Trophoblast cell (in vitro differentiated cells and primary cell): ENCODE measurements around the gene KRT78.

Experiments
- DNase-seq, 2 donors: peaks; one replicate each; pipeline ENCODE4 v3.0.0-alpha.2; 2016
- H2AFZ ChIP-seq: 2 replicates; pipeline ENCODE4 v1.6.1; 2013; ENCODE audit warnings: low read length, moderate library complexity, mild to moderate bottlenecking; ENCODE audit not compliant: insufficient read depth, poor library complexity
- H2AK5ac ChIP-seq: 2 replicates; pipeline ENCODE4 v1.6.1; 2013; ENCODE audit warnings: mild to moderate bottlenecking, low read length
- H2BK120ac ChIP-seq: 2 replicates; pipeline ENCODE4 v1.6.1; 2013; ENCODE audit warnings: low read length, mild to moderate bottlenecking, moderate library complexity; ENCODE audit not compliant: insufficient read depth, poor library complexity
- H2BK12ac ChIP-seq: 2 replicates; pipeline ENCODE4 v1.6.1; 2013; ENCODE audit warnings: mild to moderate bottlenecking, low read length, moderate library complexity
- H2BK5ac ChIP-seq: 2 replicates; pipeline ENCODE4 v1.6.1; 2013; ENCODE audit warnings: low read length, low read depth, moderate library complexity, mild to moderate bottlenecking; ENCODE audit not compliant: poor library complexity
- H3K14ac ChIP-seq: 2 replicates; pipeline ENCODE4 v1.6.1; 2013; ENCODE audit warnings: mild to moderate bottlenecking, low read length
- H3K18ac ChIP-seq: 2 replicates; pipeline ENCODE4 v1.6.1; 2013; ENCODE audit warnings: mild to moderate bottlenecking, low read length
- H3K23ac ChIP-seq: 2 replicates; pipeline ENCODE4 v1.6.1; 2013; ENCODE audit warnings: low read length
- H3K27ac ChIP-seq: 2 replicates; pipeline ENCODE4 v1.5.1; 2013; ENCODE audit warnings: low read depth, mild to moderate bottlenecking, inconsistent platforms, low read length, moderate library complexity
- H3K27me3 ChIP-seq: 2 replicates; pipeline ENCODE4 v1.6.1; 2013; ENCODE audit warnings: inconsistent platforms, mild to moderate bottlenecking, low read length, moderate library complexity; ENCODE audit not compliant: insufficient read depth
- H3K36me3 ChIP-seq, 2 experiments: 1 replicate in 1 of 2; 2 replicates in 1 of 2; pipeline ENCODE4 v1.6.1; 2013; ENCODE audit warnings: low read length in 2 of 2, mild to moderate bottlenecking in 2 of 2, moderate library complexity in 1 of 2; ENCODE audit not compliant: insufficient read depth in 2 of 2, control insufficient read depth in 1 of 2
- H3K4ac ChIP-seq: 2 replicates; pipeline ENCODE4 v1.6.1; 2013; ENCODE audit warnings: low read depth, mild to moderate bottlenecking, low read length, moderate library complexity
- H3K4me1 ChIP-seq, 2 experiments: 1 replicate in 1 of 2; 2 replicates in 1 of 2; pipeline ENCODE4 v1.6.1; 2013; ENCODE audit warnings: low read length in 2 of 2, mild to moderate bottlenecking in 2 of 2, moderate library complexity in 1 of 2; ENCODE audit not compliant: insufficient read depth in 2 of 2, control insufficient read depth in 1 of 2
- H3K4me2 ChIP-seq: 2 replicates; pipeline ENCODE4 v1.6.1; 2013; ENCODE audit warnings: inconsistent platforms, mild to moderate bottlenecking, low read length, moderate library complexity
- H3K4me3 ChIP-seq: 2 replicates; pipeline ENCODE4 v1.5.1; 2013; ENCODE audit warnings: mild to moderate bottlenecking, low read depth, low read length, inconsistent platforms
- H3K79me1 ChIP-seq: one replicate; pipeline ENCODE4 v1.6.1; 2013; ENCODE audit warnings: low read length
- H3K79me2 ChIP-seq: 2 replicates; pipeline ENCODE4 v1.6.1; 2013; ENCODE audit warnings: low read length, mild to moderate bottlenecking; ENCODE audit not compliant: control insufficient read depth, insufficient read depth, poor library complexity
- H3K9ac ChIP-seq: 2 replicates; pipeline ENCODE4 v1.6.1; 2013; ENCODE audit warnings: mild to moderate bottlenecking, low read length
- H3K9me3 ChIP-seq: 2 replicates; pipeline ENCODE4 v1.6.1; 2013; ENCODE audit warnings: low read depth, mild to moderate bottlenecking, control low read depth, inconsistent platforms, low read length; ENCODE audit not compliant: insufficient read depth
- H4K12ac ChIP-seq: 2 replicates; pipeline ENCODE4 v1.6.1; 2013; ENCODE audit warnings: low read depth, mild to moderate bottlenecking, low read length, moderate library complexity
- H4K8ac ChIP-seq: 2 replicates; pipeline ENCODE4 v1.6.1; 2013; ENCODE audit warnings: low read depth, mild to moderate bottlenecking, low read length, moderate library complexity
- H4K91ac ChIP-seq: one replicate; pipeline ENCODE4 v1.6.1; 2013; ENCODE audit warnings: low read depth, mild to moderate bottlenecking, low read length, moderate library complexity
- WGBS: extraction: QIAGEN DNeasy Blood & Tissue Kit; methylation state at CpG from one replicate; pipeline ENCODE4 v1.1.7; 2013; ENCODE audit warnings: missing lambda C conversion rate; ENCODE audit not compliant: insufficient read length, insufficient coverage; ENCODE audit errors: extremely low coverage; 5-methylcytosine and 5-hydroxymethylcytosine counted together

Gene KRT78

GRCh38 chr12:52798671-52799504 is 49.9 kb downstream of the KRT78 start:
- no peak overlapping the region for H3K4me2 ChIP-seq
- H2AFZ ChIP-seq, result no peak overlapping the region
- no peak overlapping the region for H3K14ac ChIP-seq
- no peak overlapping the region for H3K18ac ChIP-seq
- H3K27ac ChIP-seq, result no peak overlapping the region
- H2BK120ac ChIP-seq, result no peak overlapping the region
- no peak overlapping the region for H2AK5ac ChIP-seq
- H3K27me3 ChIP-seq, result no peaks in the 10 kb centered on the region
- no peak overlapping the region for H3K9ac ChIP-seq
- no peak overlapping the region for H3K23ac ChIP-seq
- no peak overlapping the region for H4K91ac ChIP-seq
- peak; percentile 71 to 84 for DNase-seq
- H3K36me3 ChIP-seq, result no peaks in the 10 kb centered on the region
- no peak overlapping the region for H2BK12ac ChIP-seq
- no peak overlapping the region for H2BK5ac ChIP-seq
- H3K9me3 ChIP-seq, result peaks cover under 1% of the 10 kb centered on the region
- no peaks in the 10 kb centered on the region for H3K4me1 ChIP-seq
- H4K8ac ChIP-seq, result no peak overlapping the region
- no peaks in the 10 kb centered on the region for H3K79me1 ChIP-seq
- no peak overlapping the region for H3K4ac ChIP-seq
- no peaks in the 10 kb centered on the region for H3K79me2 ChIP-seq
- H3K4me3 ChIP-seq, result no peak overlapping the region
- no CpG with 5 or more reads among the region's 7 CpGs for WGBS
- no peak overlapping the region for H4K12ac ChIP-seq

DNA sequence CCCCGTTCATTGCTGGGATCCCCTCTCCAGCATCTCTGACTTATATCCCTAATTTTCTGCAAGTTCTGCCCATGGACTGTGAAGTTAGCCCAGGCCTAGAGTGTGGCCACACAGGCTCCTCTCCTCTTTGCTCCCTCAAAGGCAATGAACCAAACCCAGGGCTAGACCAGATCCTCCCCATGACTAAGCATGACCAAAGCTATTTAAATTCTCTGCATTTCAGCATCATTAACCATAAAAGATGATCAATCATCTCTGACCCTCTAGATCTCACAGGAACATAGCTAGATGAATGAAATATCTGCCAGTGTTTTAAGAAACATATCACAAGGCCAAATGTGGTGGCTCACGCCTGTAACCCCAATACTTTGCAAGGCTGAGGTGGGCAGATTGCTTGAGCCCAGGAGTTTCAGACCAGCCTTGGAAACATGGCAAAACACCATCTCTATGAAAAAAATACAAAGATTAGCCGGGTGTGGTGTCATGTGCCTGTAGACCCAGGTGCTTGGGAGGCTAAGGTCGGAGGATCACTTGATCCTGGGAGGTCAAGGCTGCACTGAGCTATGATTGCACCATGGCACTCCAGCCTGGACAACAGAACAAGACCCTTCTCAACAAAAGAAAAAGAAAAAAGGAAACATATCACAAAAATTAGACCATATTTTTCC is 50.7 kb downstream of the KRT78 start:
- Histone ChIP-seq H2BK120ac (no peak overlapping the region), H3K79me1 (no peaks in the 10 kb centered on the region), H3K79me2 (no peaks in the 10 kb centered on the region), H3K4me1 (no peaks in the 10 kb centered on the region), H3K18ac (no peak overlapping the region), H2AFZ (no peak overlapping the region), H4K91ac (no peak overlapping the region), H3K27ac (no peak overlapping the region), H3K4ac (no peak overlapping the region), H3K27me3 (no peaks in the 10 kb centered on the region), H4K12ac (no peak overlapping the region), H3K36me3 (no peaks in the 10 kb centered on the region), H2AK5ac (no peak overlapping the region), H3K23ac (no peak overlapping the region), H2BK12ac (no peak overlapping the region), H3K4me3 (no peak overlapping the region), H2BK5ac (no peak overlapping the region), H3K9ac (no peak overlapping the region), H4K8ac (no peak overlapping the region), H3K14ac (no peak overlapping the region), H3K9me3 (peaks cover 2% of the 10 kb centered on the region), H3K4me2 (no peak overlapping the region)
- no CpG with 5 or more reads among the region's 4 CpGs for WGBS
- DNase-seq, result peak in 1 of 2 donors; percentile 18

DNA sequence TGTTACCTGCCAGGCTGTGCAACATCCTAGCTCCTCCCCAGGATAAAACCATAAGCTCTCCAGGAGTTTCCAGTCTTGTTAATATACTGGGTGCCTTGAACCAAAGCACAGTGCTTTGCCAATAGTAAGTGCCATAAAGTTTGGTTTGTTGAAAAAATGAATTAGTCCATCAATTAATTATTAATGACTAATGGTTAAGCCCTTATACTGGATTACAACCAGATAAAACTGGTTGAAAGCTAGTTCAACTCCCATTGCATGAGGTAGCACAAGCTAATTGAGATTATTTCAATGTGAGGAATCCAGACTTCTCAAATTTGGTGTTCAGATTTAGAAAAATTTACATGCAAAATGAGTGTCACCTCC is 51.3 kb downstream of the KRT78 start:
- H3K27me3 ChIP-seq, result no peaks in the 10 kb centered on the region
- peaks cover 2% of the 10 kb centered on the region for H3K9me3 ChIP-seq
- H3K14ac ChIP-seq, result no peak overlapping the region
- no peaks in the 10 kb centered on the region for H3K36me3 ChIP-seq
- H3K27ac ChIP-seq, result no peak overlapping the region
- no peak overlapping the region for H3K9ac ChIP-seq
- H2AK5ac ChIP-seq, result no peak overlapping the region
- H4K8ac ChIP-seq, result no peak overlapping the region
- H3K79me2 ChIP-seq, result no peaks in the 10 kb centered on the region
- H3K18ac ChIP-seq, result no peak overlapping the region
- no peak for DNase-seq
- no peak overlapping the region for H3K23ac ChIP-seq
- no peak overlapping the region for H4K12ac ChIP-seq
- no peaks in the 10 kb centered on the region for H3K79me1 ChIP-seq
- no peak overlapping the region for H2BK120ac ChIP-seq
- H4K91ac ChIP-seq, result no peak overlapping the region
- no peak overlapping the region for H2BK12ac ChIP-seq
- H3K4me3 ChIP-seq, result no peak overlapping the region
- no peak overlapping the region for H3K4ac ChIP-seq
- no peak overlapping the region for H3K4me2 ChIP-seq
- no peak overlapping the region for H2BK5ac ChIP-seq
- H2AFZ ChIP-seq, result no peak overlapping the region
- no peaks in the 10 kb centered on the region for H3K4me1 ChIP-seq

DNA sequence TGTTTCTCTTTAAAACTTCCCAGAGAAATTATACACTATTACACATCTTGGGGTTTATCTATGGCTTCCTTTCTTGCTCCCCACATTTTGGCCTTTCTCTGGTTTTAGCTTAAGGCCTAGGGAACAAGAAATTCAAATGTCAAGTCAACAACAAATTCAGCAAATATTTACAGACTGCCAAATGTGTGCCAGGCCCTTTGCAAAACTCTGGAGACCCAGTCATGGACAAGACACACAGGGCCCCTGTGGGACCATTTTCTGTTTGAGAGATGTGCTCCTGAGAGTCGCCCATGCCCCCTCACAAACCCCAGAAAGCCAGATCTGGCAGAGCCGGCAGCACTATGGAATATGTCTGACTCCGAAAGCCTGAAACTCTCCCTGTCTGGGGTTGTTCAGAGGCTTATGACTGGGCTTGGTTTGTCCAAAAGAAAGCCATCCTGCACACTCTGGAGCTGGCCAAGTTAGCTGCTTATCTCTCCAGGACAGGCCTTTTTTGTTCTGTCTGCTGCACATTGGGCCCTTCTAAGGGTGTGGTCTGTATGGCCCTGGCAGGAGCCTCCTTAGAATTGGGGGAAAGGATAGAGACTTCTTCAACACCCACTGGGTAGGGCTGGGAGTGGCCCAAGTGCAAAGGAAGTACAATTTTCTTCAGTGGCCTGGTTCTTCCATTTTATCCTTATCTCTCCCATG is 51.8 kb downstream of the KRT78 start:
- no CpG with 5 or more reads among the region's 3 CpGs for WGBS
- no peaks in the 10 kb centered on the region for H3K27me3 ChIP-seq
- no peaks in the 10 kb centered on the region for H3K79me1 ChIP-seq
- no peak overlapping the region for H3K4ac ChIP-seq
- no peak overlapping the region for H3K4me3 ChIP-seq
- H2AK5ac ChIP-seq, result no peak overlapping the region
- H3K9ac ChIP-seq, result no peak overlapping the region
- no peak overlapping the region for H3K14ac ChIP-seq
- H2BK5ac ChIP-seq, result no peak overlapping the region
- no peak overlapping the region for H4K12ac ChIP-seq
- H3K27ac ChIP-seq, result no peak overlapping the region
- H3K4me2 ChIP-seq, result no peak overlapping the region
- no peak overlapping the region for H3K18ac ChIP-seq
- H3K9me3 ChIP-seq, result peaks cover 2% of the 10 kb centered on the region
- no peak overlapping the region for H2AFZ ChIP-seq
- H2BK120ac ChIP-seq, result no peak overlapping the region
- no peak overlapping the region for H4K91ac ChIP-seq
- H2BK12ac ChIP-seq, result no peak overlapping the region
- DNase-seq, result no peak
- H3K79me2 ChIP-seq, result no peaks in the 10 kb centered on the region
- no peaks in the 10 kb centered on the region for H3K36me3 ChIP-seq
- no peaks in the 10 kb centered on the region for H3K4me1 ChIP-seq
- H3K23ac ChIP-seq, result no peak overlapping the region
- H4K8ac ChIP-seq, result no peak overlapping the region
